PC-9 (cell line): ENCODE data around the gene KIF26A.

ENCODE experiments used
- CTCF ChIP-seq: fragments of 200-600 bp; sonication (generic); conservative IDR thresholded peaks from 2 replicates; pipeline ENCODE4 v1.6.1; 2017; ENCODE audit warnings: mixed run types, antibody characterized with exemption, mild to moderate bottlenecking, moderate library complexity
- EZH2 ChIP-seq: fragments of 200-600 bp; sonication (generic); IDR thresholded peaks from 2 replicates; pipeline ENCODE4 v1.8.0; 2017; ENCODE audit warnings: antibody characterized with exemption, low read depth

- TF ChIP-seq EZH2 (no peak), CTCF (no peak)
Observed at GRCh38 chr14:104112609-104113571, 25.5 kb upstream of the KIF26A start.
